AG04450 (cell line): ENCODE measurements around the gene BUB1B. TPM values are rescaled to one million over a fixed set of nuclear protein-coding genes. Genes with fewer than 3 reads are reported as not detected.
A peak's percentile ranks its signal among the peaks of the same experiment; 100 is the strongest.

Experiments used
- CTCF ChIA-PET: fragments of 300-600, 350-600 bp; formaldehyde crosslinking; extraction: SDS; loops from one replicate; lab custom pipeline; 2022; ENCODE audit warnings: antibody characterized with exemption, inconsistent platforms; lab: Charles Lee
- POLR2A ChIA-PET: fragments of 350-600 bp; formaldehyde crosslinking; extraction: SDS; loops from one replicate; lab custom pipeline; 2021; ENCODE audit warnings: antibody characterized with exemption, inconsistent platforms; lab: Yijun Ruan, JAX
- DNase-seq: peaks from one replicate; pipeline ENCODE4 v3.0.0-alpha.2; 2011; ENCODE audit warnings: low read depth, low spot score
- H3K27ac ChIP-seq: one replicate; pipeline ENCODE4 v1.5.1; 2012; ENCODE audit warnings: low read depth, low read length, control low read depth
- H3K27me3 ChIP-seq: one replicate; pipeline ENCODE4 v1.6.0; 2012; ENCODE audit warnings: low read length; ENCODE audit not compliant: control insufficient read depth, insufficient read depth
- H3K4me3 ChIP-seq: 2 replicates; pipeline ENCODE4 v1.5.1; 2011; ENCODE audit warnings: mild to moderate bottlenecking, low read depth, low read length, control low read depth
- H3K9me3 ChIP-seq: 2 replicates; pipeline ENCODE4 v1.5.1; 2012; ENCODE audit warnings: low read length; ENCODE audit not compliant: control insufficient read depth, insufficient read depth
- polyA plus RNA-seq: library from polyadenylated mRNA; depleted of rRNA; stranded (reverse); fragments of >200 nt; gene quantifications from 2 replicates; pipeline ENCODE4 v1.2.3, GENCODE V29; 2011
- TF ChIP-seq, protein P1 (sequence below): IDR thresholded peaks from 2 replicates; pipeline ENCODE4 v1.5.1; 2011; ENCODE audit warnings: low read depth, low read length, control low read depth, inconsistent platforms

Gene BUB1B
- polyA plus RNA-seq, 1 experiment = 9.0 TPM

DNA sequence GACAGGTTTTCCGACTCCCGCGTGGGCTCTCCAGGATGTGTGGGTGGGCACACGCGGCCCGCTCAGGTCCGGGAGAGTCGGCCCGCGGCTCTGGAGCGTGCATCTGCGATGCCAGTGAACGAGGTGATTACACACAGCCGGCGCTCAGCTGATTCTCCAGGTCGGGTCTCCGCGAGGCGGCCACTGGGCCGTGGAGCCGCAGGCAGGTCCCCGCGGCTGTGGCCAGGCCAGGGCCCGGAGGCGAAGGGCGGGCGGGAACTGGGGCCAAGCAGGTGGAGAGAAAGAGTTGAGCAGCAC lies 91.2 kb downstream of the BUB1B start:
- Histone ChIP-seq H3K27ac (no peak overlapping the region), H3K4me3 (no peak overlapping the region), H3K27me3 (peaks cover 61% of the 10 kb centered on the region), H3K9me3 (no peaks in the 10 kb centered on the region)
- TF ChIP-seq, protein P1, sequence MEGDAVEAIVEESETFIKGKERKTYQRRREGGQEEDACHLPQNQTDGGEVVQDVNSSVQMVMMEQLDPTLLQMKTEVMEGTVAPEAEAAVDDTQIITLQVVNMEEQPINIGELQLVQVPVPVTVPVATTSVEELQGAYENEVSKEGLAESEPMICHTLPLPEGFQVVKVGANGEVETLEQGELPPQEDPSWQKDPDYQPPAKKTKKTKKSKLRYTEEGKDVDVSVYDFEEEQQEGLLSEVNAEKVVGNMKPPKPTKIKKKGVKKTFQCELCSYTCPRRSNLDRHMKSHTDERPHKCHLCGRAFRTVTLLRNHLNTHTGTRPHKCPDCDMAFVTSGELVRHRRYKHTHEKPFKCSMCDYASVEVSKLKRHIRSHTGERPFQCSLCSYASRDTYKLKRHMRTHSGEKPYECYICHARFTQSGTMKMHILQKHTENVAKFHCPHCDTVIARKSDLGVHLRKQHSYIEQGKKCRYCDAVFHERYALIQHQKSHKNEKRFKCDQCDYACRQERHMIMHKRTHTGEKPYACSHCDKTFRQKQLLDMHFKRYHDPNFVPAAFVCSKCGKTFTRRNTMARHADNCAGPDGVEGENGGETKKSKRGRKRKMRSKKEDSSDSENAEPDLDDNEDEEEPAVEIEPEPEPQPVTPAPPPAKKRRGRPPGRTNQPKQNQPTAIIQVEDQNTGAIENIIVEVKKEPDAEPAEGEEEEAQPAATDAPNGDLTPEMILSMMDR = no peak
- no peak for DNase-seq
- CTCF ChIA-PET = no interaction called here
- POLR2A ChIA-PET = no interaction called here

GRCh38 chr15:40252438-40253166 lies 91.7 kb downstream of the BUB1B start:
- Histone ChIP-seq H3K27ac (no peak overlapping the region), H3K4me3 (peak overlapping the region; percentile 47), H3K27me3 (peaks cover 56% of the 10 kb centered on the region), H3K9me3 (no peaks in the 10 kb centered on the region)
- POLR2A ChIA-PET = no interaction called here
- CTCF ChIA-PET = interaction anchor here (0.6 kb wide), 1 partner anchor 22 kb away, joined by 3 read pairs; no protein-coding TSS in a partner anchor
- no peak for DNase-seq
- TF ChIP-seq, protein P1 = no peak

DNA sequence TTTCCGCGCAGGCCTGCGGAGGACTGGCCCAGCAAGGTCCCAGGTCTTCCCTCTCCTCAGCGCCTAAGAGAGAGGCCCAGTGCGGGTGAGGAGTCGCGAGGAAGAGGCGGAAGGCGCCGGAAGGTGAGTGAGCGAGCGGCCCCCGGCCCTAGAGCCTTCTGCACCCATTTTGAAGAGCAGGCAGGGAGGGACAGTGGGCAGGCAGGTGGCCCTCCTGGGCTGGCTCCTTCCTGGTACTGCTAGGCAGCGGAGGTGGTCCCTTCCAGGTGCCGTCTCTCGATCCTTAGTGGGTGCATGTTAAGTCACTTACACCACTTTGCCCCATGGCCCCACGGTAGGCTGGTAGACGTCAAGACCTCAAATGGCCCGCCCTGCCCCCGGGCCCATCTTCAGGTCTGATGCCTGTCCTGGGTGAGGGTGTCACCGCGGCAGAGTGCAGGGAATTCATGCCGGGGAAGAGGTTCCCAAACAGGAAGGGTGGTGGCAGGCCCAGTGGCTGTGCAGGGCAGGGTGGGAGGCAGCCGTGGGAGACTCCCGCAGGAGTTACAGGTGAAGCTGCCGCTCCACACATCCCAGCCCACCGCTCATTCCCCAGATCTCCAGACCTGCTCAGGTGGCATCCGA lies 92.4 kb downstream of the BUB1B start:
- CTCF ChIA-PET = interaction anchor here (0.6 to 2.0 kb wide), 2 partner anchors 22 to 36 kb away, joined by 3 to 8 read pairs; no protein-coding TSS in a partner anchor
- no peaks in the 10 kb centered on the region for H3K9me3 ChIP-seq
- H3K27ac ChIP-seq = no peak overlapping the region
- DNase-seq = no peak
- peak overlapping the region; percentile 47 for H3K4me3 ChIP-seq
- peaks cover 50% of the 10 kb centered on the region for H3K27me3 ChIP-seq
- TF ChIP-seq, protein P1 = no peak
- POLR2A ChIA-PET = no interaction called here

DNA sequence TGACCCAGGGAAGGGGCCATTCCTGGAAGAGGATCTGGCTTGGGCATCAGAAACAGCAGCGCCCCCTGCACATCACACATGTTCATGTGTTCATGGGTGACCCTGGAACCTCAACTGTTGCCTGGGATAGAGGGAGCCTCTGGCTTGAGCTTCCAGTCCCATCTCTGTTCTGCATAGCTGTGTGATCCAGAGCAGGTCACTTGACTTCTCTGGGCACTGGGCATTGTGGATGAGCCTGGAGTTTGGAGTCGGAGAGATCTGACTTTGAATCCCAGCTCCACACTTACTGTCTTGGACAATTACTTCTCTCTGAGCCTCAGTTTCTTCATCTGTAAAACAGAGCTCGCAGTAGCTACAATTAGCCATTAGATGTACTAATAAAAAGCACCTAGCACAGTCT lies 93.6 kb downstream of the BUB1B start:
- Histone ChIP-seq H3K27me3 (peaks cover 50% of the 10 kb centered on the region), H3K27ac (no peak overlapping the region), H3K4me3 (no peak overlapping the region), H3K9me3 (no peaks in the 10 kb centered on the region)
- no peak for DNase-seq
- TF ChIP-seq, protein P1 = no peak
- ChIA-PET POLR2A (no interaction called here), CTCF (interaction anchor here (1.6 to 2.4 kb wide), 3 partner anchors 20 to 37 kb away, joined by 6 to 19 read pairs (median 8); no protein-coding TSS in a partner anchor)

DNA sequence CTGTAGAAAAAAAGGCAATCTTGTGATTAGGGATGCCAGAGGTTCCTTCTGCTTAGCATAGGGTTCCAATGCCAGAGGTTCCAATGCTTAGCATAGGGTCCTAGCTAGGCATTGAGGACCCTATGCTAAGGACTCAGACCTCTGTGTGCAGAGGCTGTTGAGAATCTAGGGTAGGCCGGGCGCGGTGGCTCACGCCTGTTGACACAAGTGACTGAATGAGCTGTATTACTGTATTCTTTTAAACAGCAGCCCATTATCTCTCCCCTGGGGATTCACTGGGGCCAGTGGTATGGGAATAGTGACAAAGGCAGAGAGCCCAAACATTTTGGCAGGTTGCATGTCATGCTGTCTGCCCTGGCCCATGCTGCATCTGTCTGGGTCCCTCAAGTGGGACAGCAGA lies 94.2 kb downstream of the BUB1B start:
- TF ChIP-seq, protein P1 = no peak
- H3K27ac ChIP-seq = no peak overlapping the region
- no peak for DNase-seq
- H3K27me3 ChIP-seq = peaks cover 48% of the 10 kb centered on the region
- H3K4me3 ChIP-seq = no peak overlapping the region
- ChIA-PET POLR2A (no interaction called here), CTCF (interaction anchor here (1.6 to 2.4 kb wide), 3 partner anchors 19 to 38 kb away, joined by 6 to 19 read pairs (median 8); no protein-coding TSS in a partner anchor)
- H3K9me3 ChIP-seq = no peaks in the 10 kb centered on the region
